HG02970 (cell line): ENCODE results near the gene SHBG.
A peak's percentile ranks its signal among the peaks of the same experiment; 100 is the strongest.
"Not testable (repeated sequence)": the region's sequence is repeated elsewhere in the genome, so short reads cannot be mapped to it uniquely, and the experiment has no call there.

ENCODE experiments used
- ATAC-seq: cut with Tn5 transposase; IDR thresholded peaks from one replicate; pipeline ENCODE4 v1.9.1; 2021; ENCODE audit warnings: mild to moderate bottlenecking, moderate library complexity, moderate number of reproducible peaks; ENCODE audit not compliant: unreplicated experiment, low FRiP score

SHBG gene, protein sequence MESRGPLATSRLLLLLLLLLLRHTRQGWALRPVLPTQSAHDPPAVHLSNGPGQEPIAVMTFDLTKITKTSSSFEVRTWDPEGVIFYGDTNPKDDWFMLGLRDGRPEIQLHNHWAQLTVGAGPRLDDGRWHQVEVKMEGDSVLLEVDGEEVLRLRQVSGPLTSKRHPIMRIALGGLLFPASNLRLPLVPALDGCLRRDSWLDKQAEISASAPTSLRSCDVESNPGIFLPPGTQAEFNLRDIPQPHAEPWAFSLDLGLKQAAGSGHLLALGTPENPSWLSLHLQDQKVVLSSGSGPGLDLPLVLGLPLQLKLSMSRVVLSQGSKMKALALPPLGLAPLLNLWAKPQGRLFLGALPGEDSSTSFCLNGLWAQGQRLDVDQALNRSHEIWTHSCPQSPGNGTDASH

DNA sequence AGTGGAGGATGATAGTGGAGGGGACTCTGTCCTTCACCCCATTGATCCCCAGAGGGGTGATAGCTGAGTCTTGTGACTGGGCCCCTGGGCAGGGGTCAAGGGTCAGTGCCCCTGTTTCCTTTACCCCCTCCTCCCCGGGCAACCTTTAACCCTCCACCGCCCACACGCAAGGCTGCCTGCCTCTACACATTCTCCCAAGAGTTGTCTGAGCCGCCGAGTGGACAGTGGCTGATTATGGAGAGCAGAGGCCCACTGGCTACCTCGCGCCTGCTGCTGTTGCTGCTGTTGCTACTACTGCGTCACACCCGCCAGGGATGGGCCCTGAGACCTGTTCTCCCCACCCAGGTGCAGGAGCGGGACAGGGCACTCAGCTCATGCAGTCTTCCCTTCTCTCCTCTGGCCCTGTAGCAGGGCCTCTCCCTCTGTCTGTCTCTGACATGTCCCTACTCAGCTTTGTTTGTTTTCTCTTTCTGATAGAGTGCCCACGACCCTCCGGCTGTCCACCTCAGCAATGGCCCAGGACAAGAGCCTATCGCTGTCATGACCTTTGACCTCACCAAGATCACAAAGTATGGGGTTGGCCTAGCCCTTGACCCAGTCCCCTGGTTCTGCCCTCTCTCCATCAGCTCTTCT lies at the start of gene SHBG:
Gene SHBG, plus strand, starts transcription at position 197 of the 633 bp plus-strand sequence. Its CDS starts 38 bp downstream, at position 235.
- no peak for ATAC-seq

DNA sequence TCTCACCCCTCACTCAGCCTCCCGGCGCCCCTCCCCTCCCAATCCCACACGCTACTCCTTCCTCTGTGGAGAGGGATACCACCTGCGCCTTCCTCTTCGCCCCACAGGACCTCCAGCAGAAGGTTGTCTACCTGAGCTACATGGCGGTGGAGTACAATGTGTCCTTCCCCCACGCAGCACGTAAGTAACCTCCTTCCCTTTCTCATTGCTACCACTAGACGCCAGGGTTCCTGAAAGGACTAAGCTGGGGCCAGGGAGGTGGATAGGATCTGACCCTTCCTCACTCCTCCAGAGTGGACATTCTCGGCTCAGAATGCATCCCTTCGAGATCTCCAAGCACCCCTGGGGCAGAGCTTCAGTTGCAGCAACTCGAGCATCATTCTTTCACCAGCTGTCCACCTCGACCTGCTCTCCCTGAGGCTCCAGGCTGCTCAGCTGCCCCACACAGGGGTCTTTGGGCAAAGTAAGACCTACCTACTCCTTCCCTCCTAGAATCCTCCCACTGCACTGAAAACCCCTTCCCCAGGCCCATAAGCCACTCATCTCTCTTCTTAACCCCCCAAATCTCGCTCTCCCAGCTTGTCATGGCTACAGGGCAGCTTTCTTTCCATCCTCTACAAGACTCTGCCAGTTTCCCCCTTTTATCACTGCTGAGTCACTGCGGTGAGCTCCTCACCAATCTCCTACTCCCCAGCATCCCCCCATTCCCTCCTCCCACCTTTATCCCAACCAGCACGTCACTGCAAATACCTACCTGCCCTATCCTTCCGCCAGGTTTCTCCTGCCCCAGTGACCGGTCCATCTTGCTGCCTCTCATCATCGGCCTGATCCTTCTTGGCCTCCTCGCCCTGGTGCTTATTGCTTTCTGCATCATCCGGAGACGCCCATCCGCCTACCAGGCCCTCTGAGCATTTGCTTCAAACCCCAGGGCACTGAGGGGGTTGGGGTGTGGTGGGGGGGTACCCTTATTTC lies 49.0 kb upstream of the SHBG start:
- no peak for ATAC-seq

DNA sequence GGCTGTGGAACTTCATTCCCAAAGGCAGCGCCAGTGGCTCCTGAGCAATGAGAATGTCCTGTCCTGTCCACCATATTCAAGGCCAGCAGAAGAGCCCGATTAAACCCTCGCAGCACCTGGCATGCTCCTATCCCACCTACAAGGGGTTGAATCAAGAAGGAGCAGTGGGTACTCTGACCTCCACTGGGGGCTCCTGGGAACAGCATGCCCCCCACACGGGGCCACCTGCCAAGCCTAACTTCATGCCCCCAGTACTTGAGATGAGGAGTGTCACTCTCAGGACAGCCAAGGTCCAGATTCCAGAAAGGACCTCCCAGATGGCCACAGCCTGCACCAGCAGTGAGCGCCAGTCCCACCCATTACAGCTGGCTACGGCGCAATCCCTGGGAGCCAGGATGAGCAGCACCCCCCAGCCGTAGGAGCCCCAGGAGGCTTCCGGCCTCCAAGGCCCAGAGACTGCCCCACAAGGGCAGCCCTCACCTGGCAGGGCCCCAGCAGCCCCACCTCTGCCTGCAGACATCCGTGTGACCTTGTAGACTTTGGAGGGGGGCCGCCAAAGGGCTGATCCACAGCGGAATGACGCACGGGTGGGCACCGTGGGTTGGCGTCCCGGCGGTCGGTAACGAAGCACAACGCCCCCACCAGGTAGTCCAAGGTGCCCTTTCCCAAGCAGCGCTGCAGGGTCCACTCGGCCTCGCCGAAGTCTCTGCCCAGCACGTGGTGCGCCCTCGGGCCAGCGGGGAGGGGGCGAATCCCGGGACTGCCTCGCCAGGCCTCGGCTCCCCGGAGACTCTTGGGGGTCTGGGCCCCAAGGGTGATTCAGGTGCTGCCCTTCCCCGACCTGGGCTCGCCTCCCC lies 47.3 kb upstream of the SHBG start:
- no peak for ATAC-seq

DNA sequence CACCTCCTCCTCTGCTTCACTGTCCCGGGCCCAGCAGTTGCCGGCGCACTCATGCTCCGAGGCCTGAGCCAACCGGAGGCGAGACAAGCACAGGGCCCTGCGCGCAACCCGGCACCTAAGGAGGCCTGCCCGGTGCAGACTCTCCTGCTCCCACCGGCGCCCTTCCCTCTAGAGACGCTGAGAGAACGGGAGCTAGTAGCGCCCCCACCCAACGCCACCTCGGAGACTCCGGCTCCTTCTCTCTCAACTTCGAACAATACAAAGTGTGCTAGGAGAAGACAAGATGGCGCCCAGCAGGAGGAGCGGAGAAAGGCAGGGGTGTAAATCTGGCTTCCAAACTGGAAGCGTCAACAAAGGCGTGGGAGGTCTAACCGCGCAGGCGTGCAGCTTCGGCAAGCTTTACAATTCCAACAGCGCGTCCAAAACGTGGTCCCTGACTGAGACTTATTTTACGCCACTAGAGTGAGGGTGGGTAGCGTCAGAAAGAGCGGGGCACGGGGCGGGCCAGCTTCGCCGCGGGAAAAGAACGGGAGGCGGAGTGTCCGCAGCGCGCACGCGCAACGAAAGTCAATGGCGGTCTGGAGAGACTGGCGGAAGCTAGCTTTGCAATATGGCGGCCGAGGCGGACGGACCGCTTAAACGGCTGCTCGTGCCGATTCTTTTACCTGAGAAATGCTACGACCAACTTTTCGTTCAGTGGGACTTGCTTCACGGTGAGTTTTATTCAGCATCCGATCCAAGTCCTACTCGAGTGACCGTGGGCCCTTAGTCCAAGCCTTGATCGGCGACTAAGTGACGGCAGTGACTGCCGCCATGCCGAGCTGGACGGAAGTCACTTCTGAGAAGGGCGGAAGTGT lies 46.5 kb upstream of the SHBG start, which contains the start of gene MPDU1:
Gene MPDU1, plus strand, starts transcription at position 600 of the 857 bp plus-strand sequence. Its CDS starts 11 bp downstream, at position 611.
- peak; percentile 65 for ATAC-seq

DNA sequence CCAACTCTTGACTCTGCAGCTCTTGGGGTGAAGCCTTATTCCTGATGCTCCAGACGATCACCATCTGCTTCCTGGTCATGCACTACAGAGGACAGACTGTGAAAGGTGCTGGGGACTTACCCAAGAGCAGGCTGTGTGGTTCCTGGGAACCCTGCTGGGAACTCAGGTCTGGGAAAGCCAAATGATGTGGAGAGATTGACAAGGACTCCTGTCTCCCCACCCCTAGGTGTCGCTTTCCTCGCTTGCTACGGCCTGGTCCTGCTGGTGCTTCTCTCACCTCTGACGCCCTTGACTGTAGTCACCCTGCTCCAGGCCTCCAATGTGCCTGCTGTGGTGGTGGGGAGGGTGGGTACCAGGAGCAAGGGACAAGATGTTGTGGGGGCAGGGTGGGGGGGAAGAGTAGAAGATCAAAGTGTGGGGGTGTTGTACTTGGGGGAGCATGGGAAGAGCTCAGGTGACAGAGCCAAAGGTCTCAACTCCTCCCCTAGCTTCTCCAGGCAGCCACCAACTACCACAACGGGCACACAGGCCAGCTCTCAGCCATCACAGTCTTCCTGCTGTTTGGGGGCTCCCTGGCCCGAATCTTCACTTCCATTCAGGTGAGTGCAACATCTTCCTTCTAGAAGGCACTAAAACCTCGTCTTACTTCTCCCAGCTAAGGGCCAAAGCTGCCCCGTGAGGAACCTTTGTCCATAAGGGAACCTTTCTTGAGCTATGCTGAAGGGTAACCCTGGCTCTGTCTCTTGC lies 43.1 kb upstream of the SHBG start:
- no peak for ATAC-seq

DNA sequence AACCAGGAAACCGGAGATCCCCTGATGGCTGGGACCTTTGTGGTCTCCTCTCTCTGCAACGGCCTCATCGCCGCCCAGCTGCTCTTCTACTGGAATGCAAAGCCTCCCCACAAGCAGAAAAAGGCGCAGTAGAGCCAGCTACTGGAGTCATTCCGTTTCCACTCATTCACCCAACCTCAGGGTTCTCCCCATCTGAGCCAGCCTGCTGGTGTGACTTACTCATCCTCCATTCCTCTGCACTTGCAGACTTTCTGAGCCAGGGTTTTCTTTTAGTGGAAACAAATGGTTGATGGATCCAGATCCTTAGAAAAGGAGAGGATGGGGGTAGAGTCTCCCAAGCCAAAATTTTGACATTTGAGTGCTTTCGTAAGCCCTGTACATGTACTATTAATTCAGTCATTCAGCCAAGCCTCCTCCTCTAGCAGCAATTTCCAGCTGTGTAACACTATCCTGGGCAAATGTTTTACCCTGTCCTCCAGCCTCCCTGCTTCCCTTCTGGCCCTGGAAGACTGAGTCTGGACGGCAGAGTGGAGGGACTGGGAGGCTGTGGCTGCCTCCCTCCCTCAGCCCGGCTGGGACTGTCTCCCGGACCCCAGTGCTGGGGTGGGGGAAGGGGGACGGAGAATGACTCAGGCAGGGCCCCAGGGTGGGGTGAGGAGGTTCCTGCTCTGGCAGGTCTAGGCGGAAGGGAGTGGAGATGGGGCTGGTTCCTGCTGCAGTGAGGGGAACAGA lies 42.3 kb upstream of the SHBG start:
- ATAC-seq = no peak

DNA sequence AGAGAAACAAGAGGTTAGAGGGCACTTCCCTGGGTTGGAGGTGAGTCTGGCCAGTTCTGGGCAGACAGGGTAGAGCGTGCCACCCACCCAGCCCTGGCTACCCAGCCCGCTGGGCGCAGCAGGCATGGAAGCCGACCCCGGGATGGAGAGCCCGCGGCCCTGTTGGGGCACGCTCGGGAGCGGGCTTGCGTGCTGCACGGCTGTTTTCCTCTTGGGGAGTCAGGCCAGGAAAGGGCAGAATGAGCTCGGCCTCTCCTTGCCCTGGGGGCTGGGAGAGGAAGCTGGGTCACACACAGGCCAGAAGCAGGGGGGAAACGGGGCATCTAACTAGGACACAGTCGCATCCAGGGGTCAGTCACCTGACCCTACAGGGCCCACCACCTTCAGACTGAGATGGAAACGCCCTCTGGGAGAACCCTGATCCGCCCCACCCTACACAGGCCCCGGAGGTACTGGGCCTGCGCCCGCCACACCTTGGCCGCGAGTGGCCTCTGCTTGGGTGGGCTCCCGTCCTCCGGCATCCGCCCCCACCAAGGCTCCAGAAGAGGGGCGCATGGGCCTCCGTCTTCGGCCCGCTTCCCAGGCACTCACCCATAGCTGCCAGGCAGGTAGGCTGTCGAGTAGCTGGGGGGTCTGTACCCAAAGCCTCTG lies 41.3 kb upstream of the SHBG start:
- no peak for ATAC-seq

DNA sequence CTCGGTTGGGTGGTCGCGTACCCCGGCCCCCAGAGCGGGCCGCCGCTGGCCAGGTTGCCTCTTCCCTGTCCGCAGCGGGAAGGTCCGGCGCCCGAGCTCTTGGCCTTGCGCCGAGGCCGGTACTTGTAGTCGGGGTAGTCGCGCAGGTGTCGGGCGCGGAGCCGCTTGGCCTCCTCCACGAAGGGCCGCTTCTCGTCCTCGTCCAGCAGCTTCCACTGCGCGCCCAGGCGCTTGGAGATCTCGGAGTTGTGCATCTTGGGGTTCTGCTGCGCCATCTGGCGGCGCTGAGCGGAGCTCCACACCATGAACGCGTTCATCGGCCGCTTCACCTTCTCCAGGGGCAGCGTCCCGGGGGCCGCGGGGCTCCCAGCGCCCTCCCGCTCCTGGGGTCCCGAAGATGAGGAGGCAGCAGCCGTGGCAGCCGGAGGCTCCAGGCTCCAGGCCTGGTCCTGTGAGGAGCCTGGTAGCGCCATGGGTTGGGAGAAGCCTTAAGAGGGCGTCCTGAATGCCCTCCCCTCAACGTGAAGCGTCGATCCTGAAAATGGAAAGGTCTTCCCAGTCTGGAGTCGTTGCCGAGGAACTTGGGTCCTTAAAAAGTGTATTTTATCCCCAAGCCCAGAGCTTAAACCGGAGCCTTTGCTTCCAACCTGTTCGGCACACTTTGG lies 40.6 kb upstream of the SHBG start:
- ATAC-seq = no peak

DNA sequence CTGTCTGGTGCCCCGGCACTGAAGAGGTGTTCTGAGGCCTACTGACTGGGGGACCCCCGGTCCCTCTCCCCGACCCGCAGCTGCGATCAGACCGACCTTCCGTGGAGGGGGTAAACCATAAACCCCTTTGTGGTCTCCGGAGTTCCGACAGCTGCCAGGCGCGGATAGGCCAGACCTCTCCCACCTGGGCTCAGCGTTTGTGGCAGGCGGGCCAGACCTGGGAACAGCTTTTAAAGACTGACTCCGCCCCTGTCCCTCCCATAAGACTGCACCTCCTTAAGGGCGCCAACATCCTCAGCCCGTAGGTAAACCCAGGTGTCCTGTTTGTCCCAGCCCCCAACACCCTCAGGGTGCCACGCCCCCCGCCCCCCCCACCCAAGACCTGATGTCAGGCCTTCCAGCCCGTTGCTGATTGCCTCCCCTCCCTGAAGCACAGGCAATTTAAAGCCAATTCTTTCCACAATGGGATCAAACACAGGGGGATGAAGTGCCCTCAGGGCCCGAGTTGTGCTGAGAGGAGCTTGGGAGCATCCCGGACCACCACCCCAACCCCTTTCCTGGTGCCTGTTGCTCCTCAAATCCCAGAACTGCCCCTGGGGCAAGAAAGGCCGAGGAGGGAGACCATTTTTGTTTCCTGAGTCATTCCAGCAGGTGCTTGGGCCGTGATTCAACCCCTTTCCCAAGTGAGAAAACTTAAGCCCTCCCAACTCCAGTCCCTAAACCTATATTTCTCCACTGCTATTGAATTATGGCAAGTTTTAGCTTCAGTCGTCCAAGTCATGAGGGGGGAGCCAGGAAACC lies 39.8 kb upstream of the SHBG start, which contains the start of gene SOX15:
Gene SOX15, minus strand, starts transcription at position 204 of the 801 bp plus-strand sequence. CDS start 418 bp downstream, outside the sequence.
- ATAC-seq = no peak

DNA sequence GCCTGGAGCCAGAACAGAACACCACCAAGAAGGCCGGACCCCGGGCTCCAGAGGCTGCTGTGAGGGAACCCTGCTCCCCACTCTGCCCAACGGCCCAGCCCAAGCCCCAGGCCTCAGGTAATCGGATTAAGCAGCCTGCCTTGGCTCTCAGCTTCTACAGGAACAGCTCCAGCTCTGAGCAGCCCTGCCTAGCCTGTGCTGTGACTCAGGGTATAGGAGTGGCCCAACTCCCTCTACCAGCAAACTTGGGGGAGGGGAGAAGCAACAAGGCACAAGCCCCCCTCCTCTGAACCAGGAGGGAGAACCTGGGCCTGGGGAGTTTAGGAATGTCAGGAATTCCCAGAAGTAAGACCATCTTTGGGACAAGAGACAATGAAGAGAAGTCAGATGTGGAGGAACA lies 39.2 kb upstream of the SHBG start:
- ATAC-seq = no peak

DNA sequence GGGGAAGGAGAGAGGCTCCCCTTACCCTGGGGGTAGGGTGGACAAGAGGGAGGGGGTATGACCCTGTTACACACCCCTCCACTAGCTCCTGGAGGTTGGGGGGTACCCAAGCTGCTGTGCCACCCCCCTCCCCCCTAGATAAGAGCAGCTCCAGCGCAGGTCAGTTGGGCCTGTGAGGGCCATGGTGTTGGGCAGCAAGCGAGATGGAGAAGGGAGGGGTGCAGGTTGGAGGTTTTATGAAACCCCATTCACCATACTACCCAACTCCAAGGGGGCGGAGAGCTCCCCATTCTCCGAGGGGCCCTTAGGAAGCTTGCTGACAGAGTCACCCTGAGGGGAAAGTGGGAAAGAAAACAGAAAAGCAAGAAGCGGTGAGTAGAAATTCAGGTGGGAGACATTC lies 38.3 kb upstream of the SHBG start:
- no peak for ATAC-seq

DNA sequence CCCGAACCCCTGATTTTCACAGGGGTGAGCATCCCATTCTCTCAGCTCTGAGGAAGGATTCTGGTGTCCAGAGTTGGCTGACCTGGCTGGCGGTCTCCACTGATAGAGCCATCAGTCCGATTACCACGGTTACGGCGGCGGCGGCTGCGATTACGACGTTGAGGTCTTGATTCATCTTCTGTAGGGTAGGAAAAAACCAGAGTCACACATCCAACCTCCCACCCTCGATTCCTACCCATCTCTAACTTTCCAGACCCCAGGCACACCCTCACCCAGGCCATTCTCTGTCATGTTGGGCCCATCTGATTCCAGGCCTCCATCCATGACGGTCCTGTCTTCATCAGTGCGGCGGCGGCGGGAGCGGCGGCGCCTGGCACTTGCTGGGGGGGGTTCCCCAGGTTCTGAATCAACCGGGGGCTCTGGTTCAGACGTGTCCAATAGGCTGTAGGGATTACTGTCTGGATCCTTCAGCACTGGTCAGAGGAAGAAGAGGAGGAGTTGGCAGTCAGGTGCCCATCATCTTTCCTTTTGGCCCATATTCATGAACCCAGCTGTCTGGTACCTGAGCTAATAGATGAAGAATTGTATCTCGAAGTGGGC lies 37.4 kb upstream of the SHBG start:
- ATAC-seq = no peak

DNA sequence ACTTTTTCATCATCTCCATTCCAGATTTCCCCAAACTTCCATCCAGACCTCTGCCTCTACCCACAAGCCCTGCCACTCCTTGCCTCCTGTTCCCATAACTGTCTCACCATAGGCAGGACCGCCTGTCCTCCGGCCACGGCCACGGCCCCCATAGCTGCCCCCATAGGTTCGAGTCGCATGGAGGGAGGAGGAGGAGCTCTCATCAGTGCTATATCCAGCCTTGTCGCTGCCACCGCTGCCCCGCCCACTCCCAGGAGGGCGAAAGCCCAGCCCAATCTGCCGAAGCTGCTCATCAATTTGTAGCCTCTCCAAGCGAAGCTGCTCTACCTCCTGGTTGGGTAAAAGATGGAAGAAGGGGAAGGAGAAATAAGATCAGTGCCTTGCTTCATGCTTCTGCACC lies 36.6 kb upstream of the SHBG start:
- ATAC-seq = no peak

DNA sequence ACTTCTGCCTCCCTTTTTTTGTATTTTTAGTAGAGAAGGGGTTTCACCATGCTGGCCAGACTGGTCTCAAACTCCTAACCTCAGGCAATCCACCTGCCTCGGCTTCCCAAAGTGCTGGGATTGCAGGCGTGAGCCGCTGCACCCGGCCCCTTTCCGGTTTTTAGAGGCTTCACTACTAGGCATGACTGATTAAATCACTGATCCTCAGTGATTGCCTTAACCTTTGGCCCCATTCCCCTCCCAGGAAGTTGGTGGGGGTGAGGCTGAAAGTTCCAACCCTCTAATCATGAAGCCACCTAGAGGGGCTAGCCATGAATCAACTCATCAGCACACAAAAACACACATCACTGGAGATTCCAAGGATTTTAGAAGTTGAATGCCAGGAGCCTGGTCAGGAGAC lies 32.4 kb upstream of the SHBG start:
- not testable (repeated sequence) for ATAC-seq

DNA sequence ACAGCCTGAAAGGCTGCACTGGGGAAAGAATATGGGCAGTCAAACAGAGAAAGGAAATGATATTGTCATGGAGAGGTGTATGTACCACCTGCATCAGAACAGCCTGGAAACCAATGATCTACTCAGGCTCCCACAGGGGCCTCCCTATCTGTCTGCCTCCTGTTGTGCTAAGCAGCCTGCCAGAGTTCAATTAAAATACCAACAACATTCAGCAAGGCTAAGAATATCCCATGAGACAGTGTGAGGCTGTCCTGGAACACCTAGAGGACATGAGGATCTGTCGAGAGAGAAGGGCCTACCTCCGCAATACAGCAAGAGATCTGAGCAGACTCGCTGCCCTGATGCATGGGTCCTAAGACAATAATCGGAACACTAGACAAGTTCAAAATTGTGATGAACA lies 23.7 kb upstream of the SHBG start:
- no peak for ATAC-seq
